Right lobe of liver (tissue), 6 donors: ENCODE data around the gene CORO2A. TPM values are rescaled to one million over a fixed set of nuclear protein-coding genes. Genes with fewer than 3 reads are reported as not detected.

Source experiments
- ATAC-seq, 4 donors: fragments of 200-7000 bp; cut with Tn5 transposase; one replicate each; pipeline ENCODE4 v1.9.1; 2020; ENCODE audit warnings: mild to moderate bottlenecking in 4 of 4, moderate library complexity in 4 of 4
- DNase-seq, 3 donors: peaks; one replicate each; pipeline ENCODE4 v3.0.0-alpha.2; 2020
- H3K27ac ChIP-seq, 3 donors: fragments of 200-600 bp; one replicate each; pipeline ENCODE4 v1.8.0; 2022
- H3K27me3 ChIP-seq, 2 donors: fragments of 200-600 bp; one replicate each; pipeline ENCODE4 v1.8.0; 2022
- H3K36me3 ChIP-seq, 4 donors: fragments of 200-600 bp; sonication (generic) in 1 of 4; one replicate each; pipeline versions ENCODE4 v1.5.1 to v1.8.0; 2017 to 2022; ENCODE audit warnings: control low read depth in 1 of 4
- H3K4me1 ChIP-seq, 4 donors: fragments of 200-600 bp; sonication (generic) in 1 of 4; one replicate each; pipeline versions ENCODE4 v1.5.1 to v1.8.0; 2017 to 2022; ENCODE audit warnings: control low read depth in 1 of 4
- H3K4me3 ChIP-seq, 3 donors: fragments of 200-600 bp; one replicate each; pipeline ENCODE4 v1.8.0; 2022
- H3K9me3 ChIP-seq, 4 donors: fragments of 200-600 bp; sonication (generic) in 1 of 4; one replicate each; pipeline versions ENCODE4 v1.5.1 to v1.8.0; 2017 to 2022; ENCODE audit warnings: control low read depth in 1 of 4
- CTCF ChIP-seq, 4 donors: fragments of 200-600 bp in 3 of 4; fragments of 450-650 bp in 1 of 4; IDR thresholded peaks; one replicate each; pipeline versions ENCODE4 v1.5.1 to v1.8.0; 2016 to 2022; ENCODE audit warnings: antibody characterized with exemption in 4 of 4, mild to moderate bottlenecking in 2 of 4
- POLR2A ChIP-seq: fragments of 450-650 bp; IDR thresholded peaks from one replicate; pipeline ENCODE4 v1.6.1; 2017; ENCODE audit warnings: antibody characterized with exemption, mild to moderate bottlenecking
- WGBS: methylation state at CpG from one replicate; pipeline ENCODE4 v1.1.6; 2018; ENCODE audit warnings: low coverage, low lambda C conversion rate; ENCODE audit not compliant: insufficient coverage; ENCODE audit errors: missing lambda C conversion rate; 5-methylcytosine and 5-hydroxymethylcytosine counted together
- intact Hi-C, 2 donors: fragments of 100-400 bp; cut with DNase I; formaldehyde crosslinking; loops; one replicate each; pipeline versions ENCODE4 v1.11.2 to v1.14.1; 2022
- total RNA-seq, 6 experiments: library from RNA; depleted of rRNA in 2 of 6; stranded (reverse); fragments of >200 nt in 2 of 6; fragmentation: NEBNext Ultra II Directional in 3 of 6; extraction: Animal tissue kit (Norgen Biotek cat#: 25700) in 3 of 6; gene quantifications; one replicate each; pipeline versions ENCODE4 v1.1.0 to v1.2.4, GENCODE V29; 2016 to 2023
- donor health status: DM: no; HTN: yes; CAD: no.
- donor health status: DM: no; HTN: no; CAD: no.
- donor health status: DM: no; HTN: no; CAD: no.
- donor health status: DM: no; HTN: yes; CAD: no.
- donor health status: DM: no; HTN: yes; CAD: no.

The CORO2A gene
- total RNA-seq, 6 experiments from 2014 or later, result 0.67 to 6.2 (median 3.3) TPM

GRCh38 chr9:98104445-98104881, 88.0 kb downstream of the CORO2A start:
- intact Hi-C loops, result no loop called here
- no peaks in the 10 kb centered on the region for H3K9me3 ChIP-seq
- ATAC-seq, result peak in 3 of 4 donors; percentile 20 to 36 (median 23)
- H3K27ac ChIP-seq, result peak overlapping the region in 1 of 3 donors; percentile 13
- H3K27me3 ChIP-seq, result no peaks in the 10 kb centered on the region
- no peak for DNase-seq
- no peak overlapping the region for H3K4me3 ChIP-seq
- H3K4me1 ChIP-seq, result peaks cover 0 to 21% (median 9%) of the 10 kb centered on the region in 4 donors
- TF ChIP-seq CTCF (IDR thresholded peaks at IDR 0.05), result no peak
- no peak for TF ChIP-seq POLR2A
- WGBS, result 35% methylated on average over 2 of the region's 3 CpGs
- peaks cover 0 to 7% (median 3%) of the 10 kb centered on the region in 4 donors for H3K36me3 ChIP-seq

GRCh38 chr9:98101868-98102273, 90.6 kb downstream of the CORO2A start:
- no peaks in the 10 kb centered on the region for H3K9me3 ChIP-seq
- H3K4me1 ChIP-seq, result peaks cover 0 to 8% (median 3%) of the 10 kb centered on the region in 4 donors
- WGBS, result 29% methylated on average over 6 of the region's 6 CpGs
- peaks cover 0 to 20% (median 10%) of the 10 kb centered on the region in 4 donors for H3K36me3 ChIP-seq
- TF ChIP-seq POLR2A (no peak), CTCF (IDR thresholded peaks at IDR 0.05) (no peak)
- ATAC-seq (peak; percentile 36 to 74 (median 62)), DNase-seq (peak in 1 of 3 donors; percentile 19)
- H3K4me3 ChIP-seq, result no peak overlapping the region
- no peak overlapping the region for H3K27ac ChIP-seq
- intact Hi-C loops, result no loop called here
- H3K27me3 ChIP-seq, result no peaks in the 10 kb centered on the region

GRCh38 chr9:98101416-98101815, 91.0 kb downstream of the CORO2A start:
- DNase-seq (peak in 1 of 3 donors; percentile 11), ATAC-seq (no peak)
- 85% methylated on average over 3 of the region's 7 CpGs for WGBS
- no peaks in the 10 kb centered on the region for H3K27me3 ChIP-seq
- peaks cover 0 to 9% (median 3%) of the 10 kb centered on the region in 4 donors for H3K4me1 ChIP-seq
- peaks cover 0 to 20% (median 10%) of the 10 kb centered on the region in 4 donors for H3K36me3 ChIP-seq
- intact Hi-C loops, result no loop called here
- TF ChIP-seq CTCF (IDR thresholded peaks at IDR 0.05) (no peak), POLR2A (no peak)
- H3K9me3 ChIP-seq, result no peaks in the 10 kb centered on the region
- no peak overlapping the region for H3K4me3 ChIP-seq
- no peak overlapping the region for H3K27ac ChIP-seq

GRCh38 chr9:98100456-98100855, 92.0 kb downstream of the CORO2A start:
- Histone ChIP-seq H3K27me3 (no peaks in the 10 kb centered on the region), H3K4me3 (no peak overlapping the region), H3K9me3 (no peaks in the 10 kb centered on the region), H3K27ac (no peak overlapping the region), H3K4me1 (peaks cover 0 to 9% (median 3%) of the 10 kb centered on the region in 4 donors), H3K36me3 (peaks cover 0 to 20% (median 10%) of the 10 kb centered on the region in 4 donors)
- intact Hi-C loops, result no loop called here
- no peak for ATAC-seq
- no peak for TF ChIP-seq CTCF (IDR thresholded peaks at IDR 0.05)
- no peak for TF ChIP-seq POLR2A
- DNase-seq, result no peak

- peak in 1 of 3 donors; percentile 18 for DNase-seq
- TF ChIP-seq CTCF (IDR thresholded peaks at IDR 0.05) (no peak), POLR2A (no peak)
- Histone ChIP-seq H3K9me3 (no peaks in the 10 kb centered on the region), H3K27ac (no peak overlapping the region), H3K27me3 (no peaks in the 10 kb centered on the region), H3K36me3 (peaks cover 0 to 21% (median 10%) of the 10 kb centered on the region in 4 donors), H3K4me3 (no peak overlapping the region), H3K4me1 (peaks cover 0 to 9% (median 3%) of the 10 kb centered on the region in 4 donors)
- WGBS, result 51% methylated on average over 4 of the region's 5 CpGs
- no peak for ATAC-seq
- intact Hi-C loops, result no loop called here
Observed at GRCh38 chr9:98099898-98100297, 92.5 kb downstream of the CORO2A start.
